Right cardiac atrium (tissue), 5 donors: ENCODE measurements around the gene EPGN. TPM values are rescaled to one million over a fixed set of nuclear protein-coding genes. Genes with fewer than 3 reads are reported as not detected.
"Not testable (repeated sequence)": the region's sequence is repeated elsewhere in the genome, so short reads cannot be mapped to it uniquely, and the experiment has no call there.

Source experiments
- ATAC-seq, 2 donors: fragments of 200-7000 bp; cut with Tn5 transposase; one replicate each; pipeline versions ENCODE4 v1.8.0 to v1.9.1; 2020; ENCODE audit warnings: moderate library complexity in 2 of 2, mild to moderate bottlenecking in 1 of 2
- DNase-seq, 3 donors: peaks; one replicate each; pipeline ENCODE4 v3.0.0-alpha.2; 2020
- H3K27ac ChIP-seq: one replicate; pipeline ENCODE4 v1.5.1; 2013; ENCODE audit warnings: mild to moderate bottlenecking, low read length, control low read depth, moderate library complexity
- H3K27me3 ChIP-seq: one replicate; pipeline ENCODE4 v1.6.1; 2013; ENCODE audit not compliant: control insufficient read depth, insufficient read depth
- H3K4me1 ChIP-seq: one replicate; pipeline ENCODE4 v1.6.1; 2013; ENCODE audit warnings: low read length; ENCODE audit not compliant: control insufficient read depth, insufficient read depth
- H3K4me3 ChIP-seq: one replicate; pipeline ENCODE4 v1.5.1; 2013; ENCODE audit warnings: low read length, control low read depth
- H3K9me3 ChIP-seq: one replicate; pipeline ENCODE4 v1.6.1; 2013; ENCODE audit warnings: low read length; ENCODE audit not compliant: control insufficient read depth
- WGBS: extraction: QIAGEN DNeasy Blood & Tissue Kit; methylation state at CpG from one replicate; pipeline ENCODE4 v1.1.7; 2013; 5-methylcytosine and 5-hydroxymethylcytosine counted together
- intact Hi-C, 4 donors: fragments of 100-400 bp; cut with DNase I; formaldehyde crosslinking; loops; one replicate each; pipeline versions ENCODE4 v1.11.0 to v1.14.0; 2022 to 2023
- polyA plus RNA-seq: library from polyadenylated mRNA; stranded (reverse); fragments of 200-250 nt; gene quantifications from one replicate; pipeline ENCODE4 v1.2.3, GENCODE V29; 2013
- total RNA-seq, 4 donors: library from RNA; stranded (reverse); fragmentation: NEBNext Ultra II Directional; extraction: Animal tissue kit (Norgen Biotek cat#: 25700); gene quantifications; one replicate each; pipeline ENCODE4 v1.2.1, GENCODE V29; 2021
- donor health status: healthy with polysubstance abuse.
- donor health status: DM: no; HTN: yes; CAD: no.
- donor health status: DM: no; HTN: no; CAD: no.
- donor health status: DM: no; HTN: yes; CAD: no; lungs with severe emphysema.
- donor health status: DM: yes; HTN: yes; CAD: no.

Gene EPGN
- total and polyA plus RNA-seq, 5 donors: 0.71 to 1.1 TPM; not detected in 3

- H3K9me3 ChIP-seq, H3K27ac ChIP-seq, H3K27me3 ChIP-seq, intact Hi-C loops, H3K4me3 ChIP-seq, ATAC-seq, DNase-seq, H3K4me1 ChIP-seq: not testable (repeated sequence)
Measured at GRCh38 chr4:74340421-74340820, 32.2 kb downstream of the EPGN start.

GRCh38 chr4:74344031-74344430 lies 35.8 kb downstream of the EPGN start:
- Histone ChIP-seq H3K27me3 (peaks cover 2% of the 10 kb centered on the region), H3K9me3 (no peaks in the 10 kb centered on the region), H3K4me3 (no peak overlapping the region), H3K27ac (no peak overlapping the region), H3K4me1 (no peaks in the 10 kb centered on the region)
- intact Hi-C loops: no loop called here
- DNase-seq (no peak), ATAC-seq (no peak)
- WGBS: 35% methylated on average over 1 of the region's 1 CpG

GRCh38 chr4:74353858-74354257 lies 45.6 kb downstream of the EPGN start:
- no peak overlapping the region for H3K27ac ChIP-seq
- no peaks in the 10 kb centered on the region for H3K27me3 ChIP-seq
- H3K9me3 ChIP-seq: no peaks in the 10 kb centered on the region
- 69% methylated on average over 4 of the region's 4 CpGs for WGBS
- DNase-seq (no peak), ATAC-seq (no peak)
- no peaks in the 10 kb centered on the region for H3K4me1 ChIP-seq
- intact Hi-C loops: no loop called here
- H3K4me3 ChIP-seq: no peak overlapping the region

GRCh38 chr4:74357965-74358364 lies 49.7 kb downstream of the EPGN start:
- WGBS: 81% methylated on average over 1 of the region's 1 CpG
- Histone ChIP-seq H3K9me3 (no peaks in the 10 kb centered on the region), H3K27me3 (no peaks in the 10 kb centered on the region), H3K4me1 (no peaks in the 10 kb centered on the region), H3K4me3 (no peak overlapping the region), H3K27ac (no peak overlapping the region)
- DNase-seq: no peak
- ATAC-seq: no peak
- intact Hi-C loops: no loop called here

GRCh38 chr4:74361671-74362070 lies 53.4 kb downstream of the EPGN start:
- H3K27ac ChIP-seq: no peak overlapping the region
- H3K27me3 ChIP-seq: no peaks in the 10 kb centered on the region
- ATAC-seq (no peak), DNase-seq (no peak)
- H3K9me3 ChIP-seq: no peaks in the 10 kb centered on the region
- WGBS: 60% methylated on average over 4 of the region's 4 CpGs
- H3K4me1 ChIP-seq: peaks cover 4% of the 10 kb centered on the region
- intact Hi-C loops: no loop called here
- H3K4me3 ChIP-seq: no peak overlapping the region

GRCh38 chr4:74362347-74362746 lies 54.1 kb downstream of the EPGN start:
- H3K27me3 ChIP-seq: no peaks in the 10 kb centered on the region
- no peak for ATAC-seq
- no peak for DNase-seq
- H3K27ac ChIP-seq: no peak overlapping the region
- H3K9me3 ChIP-seq: no peaks in the 10 kb centered on the region
- H3K4me1 ChIP-seq: peaks cover 4% of the 10 kb centered on the region
- 91% methylated on average over 3 of the region's 3 CpGs for WGBS
- intact Hi-C loops: no loop called here
- no peak overlapping the region for H3K4me3 ChIP-seq

- no peaks in the 10 kb centered on the region for H3K27me3 ChIP-seq
- ATAC-seq (no peak), DNase-seq (no peak)
- H3K4me3 ChIP-seq: no peak overlapping the region
- H3K27ac ChIP-seq: no peak overlapping the region
- intact Hi-C loops: no loop called here
- WGBS: 41% methylated on average over 8 of the region's 8 CpGs
- peaks cover 4% of the 10 kb centered on the region for H3K4me1 ChIP-seq
- no peaks in the 10 kb centered on the region for H3K9me3 ChIP-seq
Measured at GRCh38 chr4:74364256-74364651, 56.0 kb downstream of the EPGN start.

GRCh38 chr4:74364652-74365491 lies 56.6 kb downstream of the EPGN start, which contains the start of gene EREG:
Gene EREG, plus strand, starts transcription at chr4:74365145. Its CDS starts 164 bp downstream, at chr4:74365309.
- ATAC-seq (peak; percentile 68 to 82), DNase-seq (peak; percentile 15 to 52 (median 37))
- Histone ChIP-seq H3K27me3 (no peaks in the 10 kb centered on the region), H3K27ac (no peak within 1 kb of the TSS), H3K4me3 (peak within 1 kb of the TSS; percentile 56), H3K4me1 (peaks cover 4% of the 10 kb centered on the region), H3K9me3 (no peaks in the 10 kb centered on the region)
- intact Hi-C loops: no loop called here
- WGBS: 9% methylated on average over 40 of the region's 40 CpGs

- no peaks in the 10 kb centered on the region for H3K9me3 ChIP-seq
- peak; percentile 16 to 38 for ATAC-seq
- intact Hi-C loops: no loop called here
- no peaks in the 10 kb centered on the region for H3K27me3 ChIP-seq
- peak in 2 of 3 donors; percentile 11 to 23 for DNase-seq
- peaks cover 4% of the 10 kb centered on the region for H3K4me1 ChIP-seq
- WGBS: 16% methylated on average over 11 of the region's 11 CpGs
- H3K4me3 ChIP-seq: peak overlapping the region; percentile 56
- no peak overlapping the region for H3K27ac ChIP-seq
Measured at GRCh38 chr4:74365761-74366160, 57.5 kb downstream of the EPGN start.
